Measurements from ENCODE around the gene AARS1.
"Not testable (repeated sequence)": the region's sequence is repeated elsewhere in the genome, so short reads cannot be mapped to it uniquely, and the experiment has no call there.

Gene AARS1

GRCh38 chr16:70225430-70225829, 63.9 kb downstream of the AARS1 start:
- peaks cover 14% of the 10 kb centered on the region for H3K36me3 ChIP-seq (ENCODE audit: insufficient read depth, insufficient read length, low read length)
- H3K9ac ChIP-seq (ENCODE audit: insufficient read length, low read depth); H3K27me3 ChIP-seq (ENCODE audit: insufficient read depth, insufficient read length); H3K4me3 ChIP-seq (ENCODE audit: insufficient read length, low read depth); DNase-seq (ENCODE audit: low read depth, low spot score); H3K4me1 ChIP-seq (ENCODE audit: insufficient read depth, insufficient read length); H3K9me3 ChIP-seq (ENCODE audit: insufficient read depth, low read length): not testable (repeated sequence)

GRCh38 chr16:70224645-70225044, 64.7 kb downstream of the AARS1 start:
- H3K27me3 ChIP-seq (ENCODE audit: insufficient read depth, insufficient read length); H3K4me3 ChIP-seq (ENCODE audit: insufficient read length, low read depth): not testable (repeated sequence)

GRCh38 chr16:70223971-70224513, 65.3 kb downstream of the AARS1 start:
- not testable (repeated sequence) for DNase-seq (ENCODE audit: low read depth, low spot score); H3K4me1 ChIP-seq (ENCODE audit: insufficient read depth, insufficient read length); H3K9me3 ChIP-seq (ENCODE audit: insufficient read depth, low read length); H3K27me3 ChIP-seq (ENCODE audit: insufficient read depth, insufficient read length); H3K4me3 ChIP-seq (ENCODE audit: insufficient read length, low read depth); H3K9ac ChIP-seq (ENCODE audit: insufficient read length, low read depth)
- peaks cover 18% of the 10 kb centered on the region for H3K36me3 ChIP-seq (ENCODE audit: insufficient read depth, insufficient read length, low read length)

More at GRCh38 chr16:70224645-70225044, 64.7 kb downstream of the AARS1 start:
- H3K36me3 ChIP-seq (ENCODE audit: insufficient read depth, insufficient read length, low read length): peaks cover 17% of the 10 kb centered on the region
- H3K9ac ChIP-seq (ENCODE audit: insufficient read length, low read depth); H3K4me1 ChIP-seq (ENCODE audit: insufficient read depth, insufficient read length); H3K9me3 ChIP-seq (ENCODE audit: insufficient read depth, low read length); DNase-seq (ENCODE audit: low read depth, low spot score): not testable (repeated sequence)

- not testable (repeated sequence) for H3K27me3 ChIP-seq (ENCODE audit: insufficient read depth, insufficient read length); H3K9ac ChIP-seq (ENCODE audit: insufficient read length, low read depth); DNase-seq (ENCODE audit: low read depth, low spot score); H3K4me1 ChIP-seq (ENCODE audit: insufficient read depth, insufficient read length); H3K9me3 ChIP-seq (ENCODE audit: insufficient read depth, low read length); H3K4me3 ChIP-seq (ENCODE audit: insufficient read length, low read depth)
- H3K36me3 ChIP-seq (ENCODE audit: insufficient read depth, insufficient read length, low read length): peaks cover 14% of the 10 kb centered on the region
Measured at GRCh38 chr16:70223216-70223615, 66.1 kb downstream of the AARS1 start.

DNA sequence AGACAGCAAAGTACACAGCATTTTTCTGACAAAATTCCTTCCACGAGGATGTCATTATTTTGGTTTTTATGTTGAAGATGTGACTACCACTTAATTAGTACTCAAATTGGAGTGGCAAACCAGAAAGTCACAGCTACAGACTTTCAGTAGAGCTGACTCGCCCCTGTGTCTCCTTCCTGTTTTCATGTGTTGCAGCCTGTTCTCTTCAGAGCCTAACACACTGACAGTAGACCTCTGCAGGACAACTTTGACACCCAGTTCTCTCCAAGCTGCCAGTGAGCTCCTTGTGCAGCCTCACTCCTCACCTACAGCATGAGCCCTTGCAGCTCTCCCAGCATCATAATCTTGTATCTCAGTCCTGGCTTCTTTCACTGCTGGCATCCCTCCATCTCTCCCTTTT, 66.7 kb downstream of the AARS1 start:
- H3K9me3 ChIP-seq (ENCODE audit: insufficient read depth, low read length); H3K27me3 ChIP-seq (ENCODE audit: insufficient read depth, insufficient read length); H3K4me1 ChIP-seq (ENCODE audit: insufficient read depth, insufficient read length); DNase-seq (ENCODE audit: low read depth, low spot score); H3K4me3 ChIP-seq (ENCODE audit: insufficient read length, low read depth); H3K9ac ChIP-seq (ENCODE audit: insufficient read length, low read depth): not testable (repeated sequence)
- peaks cover 12% of the 10 kb centered on the region for H3K36me3 ChIP-seq (ENCODE audit: insufficient read depth, insufficient read length, low read length)

DNA sequence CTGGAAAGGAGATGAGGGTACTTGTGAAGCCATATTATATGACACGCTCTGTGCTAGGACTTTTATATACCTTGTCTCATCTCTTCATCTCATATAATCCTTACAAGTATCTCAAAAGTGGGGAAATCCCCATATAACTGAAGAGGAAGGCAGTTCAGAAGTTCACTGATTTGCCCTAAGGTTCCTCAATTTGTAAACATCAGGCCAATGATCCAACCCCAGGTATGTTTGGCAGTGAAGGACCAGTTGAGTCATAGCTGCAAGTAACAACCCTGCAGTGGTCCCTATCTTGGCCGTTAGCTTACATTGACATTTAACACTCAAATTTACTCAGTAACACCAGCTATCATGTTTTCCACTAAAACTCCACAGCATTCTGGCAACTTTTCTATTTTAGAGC, 70.7 kb downstream of the AARS1 start:
- H3K36me3 ChIP-seq (ENCODE audit: insufficient read depth, insufficient read length, low read length); H3K4me1 ChIP-seq (ENCODE audit: insufficient read depth, insufficient read length); DNase-seq (ENCODE audit: low read depth, low spot score); H3K27me3 ChIP-seq (ENCODE audit: insufficient read depth, insufficient read length); H3K4me3 ChIP-seq (ENCODE audit: insufficient read length, low read depth); H3K9ac ChIP-seq (ENCODE audit: insufficient read length, low read depth); H3K9me3 ChIP-seq (ENCODE audit: insufficient read depth, low read length): not testable (repeated sequence)

GRCh38 chr16:70206382-70206781, 82.9 kb downstream of the AARS1 start:
- not testable (repeated sequence) for DNase-seq (ENCODE audit: low read depth, low spot score); H3K9ac ChIP-seq (ENCODE audit: insufficient read length, low read depth)

DNA sequence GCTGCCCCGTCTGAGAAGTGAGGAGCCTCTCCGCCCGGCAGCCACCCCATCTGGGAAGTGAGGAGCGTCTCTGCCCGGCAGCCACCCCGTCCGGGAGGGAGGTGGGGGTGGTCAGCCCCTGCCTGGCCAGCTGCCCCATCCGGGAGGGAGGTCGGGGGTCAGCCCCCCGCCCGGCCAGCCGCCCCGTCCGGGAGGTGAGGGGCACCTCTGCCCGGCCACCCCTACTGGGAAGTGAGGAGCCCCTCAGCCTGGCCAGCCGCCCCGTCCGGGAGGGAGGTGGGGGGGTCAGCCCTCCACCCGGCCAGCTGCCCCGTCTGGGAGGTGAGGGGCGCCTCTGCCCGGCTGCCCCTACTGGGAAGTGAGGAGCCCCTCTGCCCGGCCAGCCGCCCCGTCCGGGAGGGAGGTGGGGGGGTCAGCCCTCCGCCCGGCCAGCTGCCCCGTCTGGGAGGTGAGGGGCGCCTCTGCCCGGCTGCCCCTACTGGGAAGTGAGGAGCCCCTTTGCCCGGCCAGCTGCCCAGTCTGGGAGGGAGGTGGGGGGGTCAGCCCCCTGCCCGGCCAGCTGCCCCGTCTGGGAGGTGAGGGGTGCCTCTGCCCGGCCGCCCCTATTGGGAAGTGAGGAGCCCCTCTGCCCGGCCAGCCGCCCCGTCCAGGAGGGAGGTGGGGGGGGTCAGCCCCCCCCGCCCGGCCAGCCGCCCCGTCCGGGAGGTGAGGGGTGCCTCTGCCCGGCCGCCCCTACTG, 84.5 kb downstream of the AARS1 start:
- not testable (repeated sequence) for H3K9me3 ChIP-seq (ENCODE audit: insufficient read depth, low read length); H3K36me3 ChIP-seq (ENCODE audit: insufficient read depth, insufficient read length, low read length); H3K27me3 ChIP-seq (ENCODE audit: insufficient read depth, insufficient read length); H3K4me3 ChIP-seq (ENCODE audit: insufficient read length, low read depth); H3K9ac ChIP-seq (ENCODE audit: insufficient read length, low read depth); DNase-seq (ENCODE audit: low read depth, low spot score); H3K4me1 ChIP-seq (ENCODE audit: insufficient read depth, insufficient read length)

More at GRCh38 chr16:70206382-70206781, 82.9 kb downstream of the AARS1 start:
- H3K4me3 ChIP-seq (ENCODE audit: insufficient read length, low read depth); H3K36me3 ChIP-seq (ENCODE audit: insufficient read depth, insufficient read length, low read length); H3K27me3 ChIP-seq (ENCODE audit: insufficient read depth, insufficient read length); H3K4me1 ChIP-seq (ENCODE audit: insufficient read depth, insufficient read length); H3K9me3 ChIP-seq (ENCODE audit: insufficient read depth, low read length): not testable (repeated sequence)

DNA sequence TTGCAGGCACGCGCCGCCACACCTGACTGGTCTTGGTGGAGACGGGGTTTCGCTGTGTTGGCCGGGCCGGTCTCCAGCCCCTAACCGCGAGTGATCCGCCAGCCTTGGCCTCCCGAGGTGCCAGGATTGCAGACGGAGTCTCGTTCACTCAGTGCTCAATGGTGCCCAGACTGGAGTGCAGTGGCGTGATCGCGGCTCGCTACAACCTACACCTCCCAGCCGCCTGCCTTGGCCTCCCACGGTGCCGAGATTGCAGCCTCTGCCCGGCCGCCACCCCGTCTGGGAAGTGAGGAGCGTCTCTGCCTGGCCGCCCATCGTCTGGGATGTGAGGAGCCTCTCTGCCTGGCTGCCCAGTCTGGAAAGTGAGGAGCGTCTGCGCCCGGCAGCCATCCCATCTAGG, 85.3 kb downstream of the AARS1 start:
- DNase-seq (ENCODE audit: low read depth, low spot score); H3K4me3 ChIP-seq (ENCODE audit: insufficient read length, low read depth); H3K36me3 ChIP-seq (ENCODE audit: insufficient read depth, insufficient read length, low read length); H3K4me1 ChIP-seq (ENCODE audit: insufficient read depth, insufficient read length); H3K27me3 ChIP-seq (ENCODE audit: insufficient read depth, insufficient read length); H3K9me3 ChIP-seq (ENCODE audit: insufficient read depth, low read length); H3K9ac ChIP-seq (ENCODE audit: insufficient read length, low read depth): not testable (repeated sequence)

DNA sequence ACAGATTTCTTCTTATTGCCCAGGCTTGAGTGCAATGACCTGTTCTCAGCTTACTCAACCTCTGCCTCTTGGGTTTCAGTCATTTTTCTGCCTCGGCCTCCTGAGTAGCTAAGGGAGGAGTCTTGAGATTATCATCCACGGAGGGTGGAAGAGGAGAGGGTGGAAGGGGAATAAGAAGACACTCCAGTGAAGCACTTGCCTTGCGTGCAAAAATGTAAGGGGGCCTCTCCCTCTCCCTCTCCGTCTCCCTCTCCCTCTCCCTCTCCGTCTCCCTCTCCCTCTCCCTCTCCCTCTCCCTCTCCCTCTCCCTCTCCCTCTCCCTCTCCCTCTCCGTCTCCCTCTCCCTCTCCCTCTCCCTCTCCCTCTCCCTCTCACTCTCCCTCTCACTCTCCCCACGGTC, 85.8 kb downstream of the AARS1 start:
- H3K4me1 ChIP-seq (ENCODE audit: insufficient read depth, insufficient read length); H3K9ac ChIP-seq (ENCODE audit: insufficient read length, low read depth); DNase-seq (ENCODE audit: low read depth, low spot score); H3K9me3 ChIP-seq (ENCODE audit: insufficient read depth, low read length); H3K36me3 ChIP-seq (ENCODE audit: insufficient read depth, insufficient read length, low read length); H3K27me3 ChIP-seq (ENCODE audit: insufficient read depth, insufficient read length); H3K4me3 ChIP-seq (ENCODE audit: insufficient read length, low read depth): not testable (repeated sequence)

Data from NT2/D1 (cell line).